GM12875 (cell line): ENCODE results near the gene WBP11.

Experiments used
- H3K4me3 ChIP-seq: one replicate; pipeline ENCODE4 v1.5.1; 2011; ENCODE audit warnings: low read depth, low read length, control low read depth
- CTCF ChIP-seq: IDR thresholded peaks from 2 replicates; pipeline ENCODE4 v1.5.1; 2011; ENCODE audit warnings: low read depth, mild to moderate bottlenecking, control low read depth, inconsistent platforms, low read length, moderate library complexity, borderline replicate concordance; ENCODE audit not compliant: insufficient read depth

Gene WBP11

DNA sequence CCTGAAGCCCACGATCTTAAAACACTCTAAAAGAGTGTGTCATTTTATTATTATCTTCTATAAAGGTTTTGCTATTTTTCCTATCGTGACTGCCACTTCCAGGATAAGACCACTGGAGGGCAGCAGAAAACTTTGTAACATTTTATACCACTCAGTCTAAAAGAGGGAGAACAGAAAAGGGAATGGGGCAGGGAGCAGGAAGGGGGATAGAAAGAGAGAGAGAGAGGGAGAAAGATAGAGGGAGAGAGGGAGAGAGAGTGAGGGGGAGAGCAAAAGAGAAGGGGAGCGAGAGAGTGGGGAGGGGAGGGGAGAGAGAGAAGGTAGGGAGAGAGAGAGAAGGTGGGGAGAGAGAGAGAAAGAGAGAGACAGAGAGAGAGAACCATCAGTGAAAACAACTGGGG is 42.1 kb upstream of the WBP11 start:
- peak; percentile 35; the same call in 1 of the 2 replicates for TF ChIP-seq CTCF
- no peak overlapping the region for H3K4me3 ChIP-seq

DNA sequence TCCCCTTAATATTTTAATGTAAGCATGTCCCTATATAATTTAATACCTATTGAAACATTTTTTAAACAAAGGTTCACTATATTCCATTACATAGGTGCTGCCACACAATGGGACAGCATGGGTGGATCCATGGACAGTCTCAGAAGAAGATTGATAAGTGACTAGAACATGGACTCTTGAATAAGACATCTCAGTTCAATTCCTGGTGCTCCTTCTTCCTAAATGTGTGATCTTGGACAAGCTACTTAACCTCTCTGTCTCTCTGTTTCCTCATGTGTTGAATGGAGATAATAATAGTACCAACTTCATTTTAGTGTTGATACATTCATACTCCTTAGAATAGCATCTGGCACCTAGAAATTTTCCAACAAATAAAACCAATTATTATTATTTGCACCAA is 41.1 kb upstream of the WBP11 start:
- no peak for TF ChIP-seq CTCF
- no peak overlapping the region for H3K4me3 ChIP-seq

DNA sequence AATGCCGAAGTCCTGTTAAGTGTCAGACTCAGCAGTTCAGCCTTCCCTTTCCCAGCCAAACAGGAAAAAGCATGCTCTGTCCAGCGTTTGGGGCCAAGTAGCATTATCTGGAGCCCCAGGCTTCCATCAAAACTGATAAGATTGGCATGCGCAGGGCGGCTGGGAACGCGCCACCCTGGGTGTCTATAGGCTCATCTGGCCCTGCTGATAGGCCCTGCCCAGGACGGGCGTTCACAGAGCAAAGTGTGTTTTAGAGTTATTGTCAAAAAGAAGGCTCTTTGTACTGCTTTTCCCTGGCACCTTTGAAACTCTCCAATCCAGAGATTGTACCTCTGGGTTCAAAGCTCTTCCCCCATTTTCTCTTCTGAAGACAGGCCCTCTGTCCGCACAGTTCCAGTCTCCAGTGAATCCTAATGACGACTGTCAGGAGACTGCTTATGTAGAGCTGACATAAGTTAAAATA is 40.2 kb upstream of the WBP11 start, which contains the start of gene ART4:
TSS of gene ART4 (minus strand) at position 102 of the 463 bp plus-strand sequence. CDS start 413 bp downstream, outside the sequence.
- no peak for TF ChIP-seq CTCF
- H3K4me3 ChIP-seq, result no peak within 1 kb of the TSS

DNA sequence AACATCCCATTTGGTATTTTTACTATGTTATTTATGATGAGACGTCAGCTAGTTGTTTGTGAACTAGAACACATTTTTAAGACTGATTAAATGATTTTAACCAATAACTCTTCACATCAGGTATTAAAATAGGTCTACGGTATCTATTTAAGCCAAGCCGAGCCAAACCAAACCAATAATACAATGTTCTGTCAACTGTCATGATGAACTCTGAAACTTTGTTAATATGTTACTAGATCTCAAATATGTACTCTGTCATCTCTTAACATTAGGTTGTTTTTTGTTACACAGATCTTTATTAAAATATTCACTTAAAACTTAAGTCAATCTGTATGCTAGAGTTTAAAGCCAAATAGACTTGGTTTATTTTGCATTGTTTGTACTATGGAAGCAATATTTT is 39.0 kb upstream of the WBP11 start:
- TF ChIP-seq CTCF, result no peak
- H3K4me3 ChIP-seq, result no peak overlapping the region

DNA sequence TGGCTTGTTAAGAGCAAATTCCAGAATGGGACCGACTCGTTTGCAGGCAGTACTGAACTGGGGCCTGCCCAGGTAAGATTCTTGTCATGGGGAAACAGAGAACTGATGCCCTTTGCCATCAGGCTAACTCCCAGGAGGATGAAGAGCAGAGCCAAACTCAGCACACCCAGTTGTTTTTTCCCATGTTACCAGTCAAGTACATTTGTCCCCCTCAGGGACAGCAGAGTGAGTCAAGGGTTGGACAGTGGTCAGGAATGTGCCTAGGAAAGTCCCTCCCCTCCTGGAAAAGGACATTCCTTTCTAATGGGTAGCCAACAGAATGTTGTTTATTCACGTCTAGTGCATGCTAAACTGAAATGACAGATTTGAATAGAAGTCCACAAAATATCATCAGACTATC is 38.5 kb upstream of the WBP11 start:
- no peak overlapping the region for H3K4me3 ChIP-seq
- TF ChIP-seq CTCF, result no peak

- TF ChIP-seq CTCF, result no peak
- H3K4me3 ChIP-seq, result no peak overlapping the region
Measured at GRCh38 chr12:14840616-14841015, 37.3 kb upstream of the WBP11 start.

DNA sequence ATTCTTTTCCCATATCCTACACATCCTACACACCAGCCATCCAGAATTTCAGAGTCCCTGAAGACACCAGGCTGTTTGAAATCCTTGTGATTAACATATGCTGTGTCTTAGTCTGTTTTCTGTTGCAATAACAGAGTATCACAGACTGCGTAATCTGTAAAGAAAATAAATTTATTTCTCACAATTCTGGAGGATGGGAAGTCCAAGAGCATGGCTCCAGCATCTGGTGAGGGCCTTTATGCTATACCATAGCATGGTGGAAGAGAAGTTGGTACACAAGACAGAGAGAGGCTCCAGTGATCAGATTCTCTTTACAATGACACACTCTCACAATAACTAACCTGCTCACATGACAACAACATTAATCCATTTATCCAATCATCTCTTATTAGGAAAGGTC is 36.0 kb upstream of the WBP11 start:
- no peak for TF ChIP-seq CTCF
- no peak overlapping the region for H3K4me3 ChIP-seq
